Measurements from ENCODE around the gene DCDC1. TPM values are rescaled to one million over a fixed set of nuclear protein-coding genes. Genes with fewer than 3 reads are reported as not detected.

DCDC1 gene
- total and polyA plus RNA-seq, 9 of the 15 experiments (the other 6 are each of a cell fraction or from before 2014, with no cell fraction given): 0.05 to 0.18 (median 0.08) TPM; not detected in 3

DNA sequence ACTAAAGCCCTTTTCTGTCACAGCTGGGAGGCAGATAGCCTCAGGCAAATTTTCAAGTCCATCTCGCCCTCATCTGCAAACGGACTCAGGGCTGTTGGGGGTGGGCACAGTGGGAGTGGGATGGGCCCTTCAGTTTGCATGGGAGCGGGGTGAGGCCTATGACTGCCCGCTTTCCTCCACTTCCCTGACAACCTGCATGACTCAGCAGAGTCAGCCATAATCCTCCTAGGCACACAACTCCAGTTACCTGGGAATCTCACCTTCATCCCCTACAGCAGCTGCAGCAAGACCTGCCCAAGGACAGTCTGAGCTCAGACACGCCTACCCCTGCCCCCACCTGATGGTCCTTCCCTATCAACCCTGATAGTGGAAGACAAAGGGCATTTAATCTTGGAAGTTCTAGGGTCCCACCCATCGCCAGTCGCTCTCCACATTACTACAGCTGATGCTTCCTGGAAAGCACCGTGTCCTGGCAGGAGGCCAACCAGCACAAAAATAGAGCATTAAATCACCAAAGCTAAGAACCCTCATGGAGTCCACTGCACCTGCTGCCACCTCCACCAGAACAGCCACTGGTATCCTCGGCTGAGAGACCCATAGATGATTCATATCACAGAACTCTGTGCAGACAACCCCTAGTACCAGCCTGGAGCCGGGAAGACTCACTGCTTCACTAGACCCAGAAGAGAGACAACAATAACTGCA is 319.3 kb downstream of the DCDC1 start (continued):
- TF ChIP-seq, protein P1, sequence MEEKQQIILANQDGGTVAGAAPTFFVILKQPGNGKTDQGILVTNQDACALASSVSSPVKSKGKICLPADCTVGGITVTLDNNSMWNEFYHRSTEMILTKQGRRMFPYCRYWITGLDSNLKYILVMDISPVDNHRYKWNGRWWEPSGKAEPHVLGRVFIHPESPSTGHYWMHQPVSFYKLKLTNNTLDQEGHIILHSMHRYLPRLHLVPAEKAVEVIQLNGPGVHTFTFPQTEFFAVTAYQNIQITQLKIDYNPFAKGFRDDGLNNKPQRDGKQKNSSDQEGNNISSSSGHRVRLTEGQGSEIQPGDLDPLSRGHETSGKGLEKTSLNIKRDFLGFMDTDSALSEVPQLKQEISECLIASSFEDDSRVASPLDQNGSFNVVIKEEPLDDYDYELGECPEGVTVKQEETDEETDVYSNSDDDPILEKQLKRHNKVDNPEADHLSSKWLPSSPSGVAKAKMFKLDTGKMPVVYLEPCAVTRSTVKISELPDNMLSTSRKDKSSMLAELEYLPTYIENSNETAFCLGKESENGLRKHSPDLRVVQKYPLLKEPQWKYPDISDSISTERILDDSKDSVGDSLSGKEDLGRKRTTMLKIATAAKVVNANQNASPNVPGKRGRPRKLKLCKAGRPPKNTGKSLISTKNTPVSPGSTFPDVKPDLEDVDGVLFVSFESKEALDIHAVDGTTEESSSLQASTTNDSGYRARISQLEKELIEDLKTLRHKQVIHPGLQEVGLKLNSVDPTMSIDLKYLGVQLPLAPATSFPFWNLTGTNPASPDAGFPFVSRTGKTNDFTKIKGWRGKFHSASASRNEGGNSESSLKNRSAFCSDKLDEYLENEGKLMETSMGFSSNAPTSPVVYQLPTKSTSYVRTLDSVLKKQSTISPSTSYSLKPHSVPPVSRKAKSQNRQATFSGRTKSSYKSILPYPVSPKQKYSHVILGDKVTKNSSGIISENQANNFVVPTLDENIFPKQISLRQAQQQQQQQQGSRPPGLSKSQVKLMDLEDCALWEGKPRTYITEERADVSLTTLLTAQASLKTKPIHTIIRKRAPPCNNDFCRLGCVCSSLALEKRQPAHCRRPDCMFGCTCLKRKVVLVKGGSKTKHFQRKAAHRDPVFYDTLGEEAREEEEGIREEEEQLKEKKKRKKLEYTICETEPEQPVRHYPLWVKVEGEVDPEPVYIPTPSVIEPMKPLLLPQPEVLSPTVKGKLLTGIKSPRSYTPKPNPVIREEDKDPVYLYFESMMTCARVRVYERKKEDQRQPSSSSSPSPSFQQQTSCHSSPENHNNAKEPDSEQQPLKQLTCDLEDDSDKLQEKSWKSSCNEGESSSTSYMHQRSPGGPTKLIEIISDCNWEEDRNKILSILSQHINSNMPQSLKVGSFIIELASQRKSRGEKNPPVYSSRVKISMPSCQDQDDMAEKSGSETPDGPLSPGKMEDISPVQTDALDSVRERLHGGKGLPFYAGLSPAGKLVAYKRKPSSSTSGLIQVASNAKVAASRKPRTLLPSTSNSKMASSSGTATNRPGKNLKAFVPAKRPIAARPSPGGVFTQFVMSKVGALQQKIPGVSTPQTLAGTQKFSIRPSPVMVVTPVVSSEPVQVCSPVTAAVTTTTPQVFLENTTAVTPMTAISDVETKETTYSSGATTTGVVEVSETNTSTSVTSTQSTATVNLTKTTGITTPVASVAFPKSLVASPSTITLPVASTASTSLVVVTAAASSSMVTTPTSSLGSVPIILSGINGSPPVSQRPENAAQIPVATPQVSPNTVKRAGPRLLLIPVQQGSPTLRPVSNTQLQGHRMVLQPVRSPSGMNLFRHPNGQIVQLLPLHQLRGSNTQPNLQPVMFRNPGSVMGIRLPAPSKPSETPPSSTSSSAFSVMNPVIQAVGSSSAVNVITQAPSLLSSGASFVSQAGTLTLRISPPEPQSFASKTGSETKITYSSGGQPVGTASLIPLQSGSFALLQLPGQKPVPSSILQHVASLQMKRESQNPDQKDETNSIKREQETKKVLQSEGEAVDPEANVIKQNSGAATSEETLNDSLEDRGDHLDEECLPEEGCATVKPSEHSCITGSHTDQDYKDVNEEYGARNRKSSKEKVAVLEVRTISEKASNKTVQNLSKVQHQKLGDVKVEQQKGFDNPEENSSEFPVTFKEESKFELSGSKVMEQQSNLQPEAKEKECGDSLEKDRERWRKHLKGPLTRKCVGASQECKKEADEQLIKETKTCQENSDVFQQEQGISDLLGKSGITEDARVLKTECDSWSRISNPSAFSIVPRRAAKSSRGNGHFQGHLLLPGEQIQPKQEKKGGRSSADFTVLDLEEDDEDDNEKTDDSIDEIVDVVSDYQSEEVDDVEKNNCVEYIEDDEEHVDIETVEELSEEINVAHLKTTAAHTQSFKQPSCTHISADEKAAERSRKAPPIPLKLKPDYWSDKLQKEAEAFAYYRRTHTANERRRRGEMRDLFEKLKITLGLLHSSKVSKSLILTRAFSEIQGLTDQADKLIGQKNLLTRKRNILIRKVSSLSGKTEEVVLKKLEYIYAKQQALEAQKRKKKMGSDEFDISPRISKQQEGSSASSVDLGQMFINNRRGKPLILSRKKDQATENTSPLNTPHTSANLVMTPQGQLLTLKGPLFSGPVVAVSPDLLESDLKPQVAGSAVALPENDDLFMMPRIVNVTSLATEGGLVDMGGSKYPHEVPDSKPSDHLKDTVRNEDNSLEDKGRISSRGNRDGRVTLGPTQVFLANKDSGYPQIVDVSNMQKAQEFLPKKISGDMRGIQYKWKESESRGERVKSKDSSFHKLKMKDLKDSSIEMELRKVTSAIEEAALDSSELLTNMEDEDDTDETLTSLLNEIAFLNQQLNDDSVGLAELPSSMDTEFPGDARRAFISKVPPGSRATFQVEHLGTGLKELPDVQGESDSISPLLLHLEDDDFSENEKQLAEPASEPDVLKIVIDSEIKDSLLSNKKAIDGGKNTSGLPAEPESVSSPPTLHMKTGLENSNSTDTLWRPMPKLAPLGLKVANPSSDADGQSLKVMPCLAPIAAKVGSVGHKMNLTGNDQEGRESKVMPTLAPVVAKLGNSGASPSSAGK (IDR thresholded peaks at IDR 0.05): no peak
- TF ChIP-seq ZNF324 (CRISPR knock-in tag; IDR thresholded peaks at IDR 0.05): no peak
- TF ChIP-seq, protein P2, sequence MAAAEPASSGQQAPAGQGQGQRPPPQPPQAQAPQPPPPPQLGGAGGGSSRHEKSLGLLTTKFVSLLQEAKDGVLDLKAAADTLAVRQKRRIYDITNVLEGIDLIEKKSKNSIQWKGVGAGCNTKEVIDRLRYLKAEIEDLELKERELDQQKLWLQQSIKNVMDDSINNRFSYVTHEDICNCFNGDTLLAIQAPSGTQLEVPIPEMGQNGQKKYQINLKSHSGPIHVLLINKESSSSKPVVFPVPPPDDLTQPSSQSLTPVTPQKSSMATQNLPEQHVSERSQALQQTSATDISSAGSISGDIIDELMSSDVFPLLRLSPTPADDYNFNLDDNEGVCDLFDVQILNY (CRISPR knock-in tag; IDR thresholded peaks at IDR 0.05): no peak

Measured in K562 (cell line).